Epithelial cell of proximal tubule (primary cell): ENCODE measurements around the gene GJC2. TPM values are rescaled to one million over a fixed set of nuclear protein-coding genes. Genes with fewer than 3 reads are reported as not detected.

Experiments used
- DNase-seq: peaks from one replicate; pipeline ENCODE4 v3.0.0-alpha.2; 2011; ENCODE audit warnings: low read depth
- H3K4me3 ChIP-seq: 2 replicates; pipeline ENCODE4 v1.5.1; 2011; ENCODE audit warnings: low read depth, mild to moderate bottlenecking, low read length
- total RNA-seq: library from RNA; depleted of rRNA; stranded (reverse); fragments of >200 nt; gene quantifications from 2 replicates; pipeline ENCODE4 v1.2.3, GENCODE V29; 2015
- TF ChIP-seq, protein P1 (sequence below): conservative IDR thresholded peaks from 2 replicates; pipeline ENCODE4 v1.5.1; 2012; ENCODE audit warnings: low read depth, mild to moderate bottlenecking, low read length

GJC2 gene
- total RNA-seq, 1 donor from 2014 or later, result 0.69 TPM

DNA sequence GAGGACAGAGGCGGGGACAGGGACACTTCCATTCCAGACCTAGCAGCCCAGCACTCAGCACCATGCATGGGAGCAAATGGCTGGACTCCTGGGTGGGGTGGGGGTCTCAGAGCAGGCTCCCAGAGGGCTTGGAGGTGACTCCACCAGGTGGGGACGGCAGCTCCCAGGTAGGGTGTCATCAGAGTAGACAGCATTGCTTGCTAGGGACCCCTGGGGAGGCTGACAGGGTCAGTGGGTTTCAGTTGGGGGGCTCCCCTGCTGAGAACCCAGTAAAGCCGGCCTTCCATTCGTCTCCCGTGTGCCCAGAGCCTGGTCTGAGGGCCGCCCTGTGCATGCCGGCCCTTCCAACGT, 4.8 kb upstream of the GJC2 start:
- no peak overlapping the region for H3K4me3 ChIP-seq
- TF ChIP-seq, protein P1, sequence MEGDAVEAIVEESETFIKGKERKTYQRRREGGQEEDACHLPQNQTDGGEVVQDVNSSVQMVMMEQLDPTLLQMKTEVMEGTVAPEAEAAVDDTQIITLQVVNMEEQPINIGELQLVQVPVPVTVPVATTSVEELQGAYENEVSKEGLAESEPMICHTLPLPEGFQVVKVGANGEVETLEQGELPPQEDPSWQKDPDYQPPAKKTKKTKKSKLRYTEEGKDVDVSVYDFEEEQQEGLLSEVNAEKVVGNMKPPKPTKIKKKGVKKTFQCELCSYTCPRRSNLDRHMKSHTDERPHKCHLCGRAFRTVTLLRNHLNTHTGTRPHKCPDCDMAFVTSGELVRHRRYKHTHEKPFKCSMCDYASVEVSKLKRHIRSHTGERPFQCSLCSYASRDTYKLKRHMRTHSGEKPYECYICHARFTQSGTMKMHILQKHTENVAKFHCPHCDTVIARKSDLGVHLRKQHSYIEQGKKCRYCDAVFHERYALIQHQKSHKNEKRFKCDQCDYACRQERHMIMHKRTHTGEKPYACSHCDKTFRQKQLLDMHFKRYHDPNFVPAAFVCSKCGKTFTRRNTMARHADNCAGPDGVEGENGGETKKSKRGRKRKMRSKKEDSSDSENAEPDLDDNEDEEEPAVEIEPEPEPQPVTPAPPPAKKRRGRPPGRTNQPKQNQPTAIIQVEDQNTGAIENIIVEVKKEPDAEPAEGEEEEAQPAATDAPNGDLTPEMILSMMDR, result no peak
- no peak for DNase-seq

DNA sequence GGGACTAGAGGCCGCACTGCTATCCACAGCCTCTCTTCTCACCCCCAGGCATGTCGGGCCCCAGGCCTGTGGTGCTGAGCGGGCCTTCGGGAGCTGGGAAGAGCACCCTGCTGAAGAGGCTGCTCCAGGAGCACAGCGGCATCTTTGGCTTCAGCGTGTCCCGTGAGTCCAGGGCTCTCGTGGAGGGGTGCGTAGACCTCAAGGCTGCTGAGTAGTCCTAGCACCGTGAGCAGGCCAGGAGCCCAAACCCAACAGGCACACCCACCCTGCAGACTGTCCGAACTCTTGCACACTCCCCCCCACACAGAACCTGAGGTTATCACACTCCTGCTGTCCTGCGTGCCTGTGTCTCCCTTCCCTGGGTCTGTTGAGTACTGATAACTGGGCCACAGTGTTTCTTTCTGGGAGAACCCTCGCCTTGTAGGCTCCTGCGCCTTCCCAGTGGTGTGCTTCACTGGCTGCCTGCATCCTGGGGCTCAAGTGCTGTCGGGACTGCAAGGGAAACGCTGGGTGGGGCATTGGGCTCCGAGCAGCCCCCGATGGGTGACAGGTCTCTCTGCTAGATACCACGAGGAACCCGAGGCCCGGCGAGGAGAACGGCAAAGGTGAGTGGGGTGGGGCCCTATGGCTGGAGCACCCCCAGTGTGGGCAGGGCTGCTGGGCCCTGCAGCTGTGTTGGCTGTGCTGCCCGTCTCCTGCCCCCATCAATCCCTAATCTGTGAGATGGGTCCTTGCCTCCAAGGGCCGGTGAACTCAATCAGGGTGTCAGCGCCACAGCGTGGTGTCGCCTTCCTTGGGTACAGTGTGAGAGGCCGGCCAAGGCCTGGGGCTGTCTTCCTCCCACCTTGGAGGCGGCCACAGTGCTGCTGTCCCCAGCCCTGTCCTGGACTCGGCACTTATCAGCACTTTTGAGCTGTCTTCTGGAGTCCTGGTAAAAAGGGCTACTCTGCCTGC, 4.0 kb upstream of the GJC2 start:
- H3K4me3 ChIP-seq, result no peak overlapping the region
- no peak for DNase-seq
- TF ChIP-seq, protein P1, result no peak

DNA sequence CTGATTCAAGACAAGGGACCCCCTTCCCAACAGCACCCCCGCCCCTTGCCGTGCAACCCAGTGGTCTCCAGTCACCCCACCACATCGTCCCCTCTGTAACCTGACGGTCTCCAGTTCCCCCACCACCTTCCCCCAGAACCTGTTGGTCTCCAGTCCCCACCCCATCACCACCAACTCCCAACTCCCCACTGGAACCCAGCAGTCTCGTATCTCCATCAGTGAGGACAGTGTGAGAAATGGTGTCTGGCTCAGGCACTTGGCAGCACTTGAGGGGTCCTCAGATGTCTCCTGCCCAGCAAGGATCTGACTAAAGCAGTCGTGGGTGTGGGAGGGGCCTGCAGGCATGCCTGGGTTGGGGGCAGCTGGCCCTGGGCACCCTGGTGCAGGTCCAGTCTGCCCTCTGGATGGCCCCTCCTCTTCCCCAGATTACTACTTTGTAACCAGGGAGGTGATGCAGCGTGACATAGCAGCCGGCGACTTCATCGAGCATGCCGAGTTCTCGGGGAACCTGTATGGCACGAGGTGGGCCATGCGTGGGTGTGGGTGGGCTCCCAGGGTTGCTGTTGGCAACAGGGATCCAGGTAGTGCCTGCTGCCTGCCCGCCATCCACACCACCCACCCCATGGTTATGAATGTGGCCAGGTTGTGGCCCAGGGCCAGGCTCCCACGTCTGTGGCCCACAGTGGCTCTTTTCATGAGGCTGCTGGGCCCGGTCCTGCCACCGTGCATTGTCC, 3.1 kb upstream of the GJC2 start:
- TF ChIP-seq, protein P1, result no peak
- no peak overlapping the region for H3K4me3 ChIP-seq
- DNase-seq, result no peak

DNA sequence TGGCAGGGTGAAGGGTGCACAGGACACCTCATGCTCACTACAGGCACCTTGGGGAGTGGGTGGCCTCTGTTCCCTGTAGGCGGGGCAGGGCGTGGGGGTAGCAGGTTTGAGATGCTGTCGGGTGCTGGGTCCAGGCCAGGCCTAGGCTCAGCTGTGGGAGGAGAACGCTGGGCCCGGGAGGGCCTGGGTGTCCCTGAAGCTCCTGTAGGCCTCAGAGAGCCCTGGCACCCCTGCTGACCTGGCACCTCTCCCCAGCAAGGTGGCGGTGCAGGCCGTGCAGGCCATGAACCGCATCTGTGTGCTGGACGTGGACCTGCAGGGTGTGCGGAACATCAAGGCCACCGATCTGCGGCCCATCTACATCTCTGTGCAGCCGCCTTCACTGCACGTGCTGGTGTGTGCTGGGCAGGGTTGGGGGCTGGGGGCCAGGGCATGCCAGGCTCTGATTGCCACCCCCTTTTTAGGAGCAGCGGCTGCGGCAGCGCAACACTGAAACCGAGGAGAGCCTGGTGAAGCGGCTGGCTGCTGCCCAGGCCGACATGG, 2.5 kb upstream of the GJC2 start:
- no peak overlapping the region for H3K4me3 ChIP-seq
- TF ChIP-seq, protein P1, result no peak
- DNase-seq, result no peak

DNA sequence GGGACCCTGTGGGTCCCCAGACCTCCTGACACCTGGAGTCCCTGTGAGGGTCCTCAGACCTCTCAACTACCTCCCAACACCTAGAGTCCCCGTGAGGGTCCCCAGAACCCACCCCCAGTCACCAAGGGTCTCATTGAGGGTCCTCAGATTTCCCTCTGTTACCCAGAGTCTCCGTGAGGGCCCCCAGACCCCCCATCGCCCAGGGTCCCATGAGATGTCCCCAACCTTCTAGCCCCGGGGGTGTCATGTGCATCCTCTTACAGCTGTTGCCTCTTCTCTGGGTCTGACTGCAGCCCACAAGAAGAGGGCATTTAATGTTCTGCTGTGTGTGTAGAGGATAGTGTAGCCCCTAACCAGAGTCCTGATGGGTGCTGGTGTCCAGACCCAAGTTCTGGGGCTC, 2.0 kb upstream of the GJC2 start:
- TF ChIP-seq, protein P1, result no peak
- no peak for DNase-seq
- no peak overlapping the region for H3K4me3 ChIP-seq

DNA sequence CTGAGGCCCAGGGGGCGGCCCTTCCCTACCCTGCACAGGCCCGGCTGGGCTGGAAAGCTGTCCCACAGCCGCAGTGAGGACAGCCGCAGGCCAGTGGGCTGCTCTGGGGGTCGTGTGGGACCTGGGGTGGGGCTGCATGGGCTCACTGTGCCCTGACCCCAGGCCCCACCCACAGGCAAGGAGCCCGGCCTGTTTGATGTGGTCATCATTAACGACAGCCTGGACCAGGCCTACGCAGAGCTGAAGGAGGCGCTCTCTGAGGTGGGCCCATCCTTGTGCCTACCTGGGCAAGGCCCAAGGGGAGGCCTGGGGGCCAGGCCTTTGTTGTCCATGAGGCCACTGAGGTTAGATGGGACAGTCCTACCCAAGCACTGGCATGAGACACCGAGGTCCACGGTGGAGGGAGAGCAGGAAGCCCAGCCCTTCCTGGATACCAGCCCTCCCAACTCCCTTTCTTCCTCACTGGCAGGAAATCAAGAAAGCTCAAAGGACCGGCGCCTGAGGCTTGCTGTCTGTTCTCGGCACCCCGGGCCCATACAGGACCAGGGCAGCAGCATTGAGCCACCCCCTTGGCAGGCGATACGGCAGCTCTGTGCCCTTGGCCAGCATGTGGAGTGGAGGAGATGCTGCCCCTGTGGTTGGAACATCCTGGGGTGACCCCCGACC, 1.4 kb upstream of the GJC2 start:
- no peak for DNase-seq
- H3K4me3 ChIP-seq, result no peak overlapping the region
- TF ChIP-seq, protein P1, result no peak
